Omental fat pad (tissue), 4 donors: ENCODE data around the gene GPBP1L1. TPM values are rescaled to one million over a fixed set of nuclear protein-coding genes. Genes with fewer than 3 reads are reported as not detected.
A peak's percentile ranks its signal among the peaks of the same experiment; 100 is the strongest.

ENCODE experiments used
- ATAC-seq: fragments of 150-250 bp; one replicate; pipeline ENCODE4 v1.9.1; 2016; ENCODE audit warnings: mild to moderate bottlenecking, moderate library complexity; ENCODE audit not compliant: low FRiP score
- DNase-seq: peaks from one replicate; pipeline ENCODE4 v3.0.0-alpha.2; 2019; ENCODE audit warnings: low spot score
- small RNA-seq: library from RNA; depleted of rRNA; stranded (forward); fragments of <200 nt; gene quantifications from one replicate; pipeline ENCODE3, GENCODE V24; 2016
- total RNA-seq, 4 donors: library from RNA; depleted of rRNA; stranded (reverse); fragments of >200 nt; gene quantifications; one replicate each; pipeline ENCODE4 v1.1.0, GENCODE V29; 2016
- TF ChIP-seq, protein P1 (sequence below), 3 donors: fragments of 450-650 bp; IDR thresholded peaks; one replicate each; pipeline ENCODE4 v1.5.1; 2016 to 2017; ENCODE audit warnings: antibody characterized with exemption in 3 of 3, mild to moderate bottlenecking in 3 of 3, moderate library complexity in 2 of 3

The GPBP1L1 gene
- total RNA-seq, 4 donors from 2014 or later, result 75.1 to 116 (median 105) TPM

GRCh38 chr1:45586769-45587168 is 99.6 kb downstream of the GPBP1L1 start:
- no peak for ATAC-seq
- TF ChIP-seq, protein P1, sequence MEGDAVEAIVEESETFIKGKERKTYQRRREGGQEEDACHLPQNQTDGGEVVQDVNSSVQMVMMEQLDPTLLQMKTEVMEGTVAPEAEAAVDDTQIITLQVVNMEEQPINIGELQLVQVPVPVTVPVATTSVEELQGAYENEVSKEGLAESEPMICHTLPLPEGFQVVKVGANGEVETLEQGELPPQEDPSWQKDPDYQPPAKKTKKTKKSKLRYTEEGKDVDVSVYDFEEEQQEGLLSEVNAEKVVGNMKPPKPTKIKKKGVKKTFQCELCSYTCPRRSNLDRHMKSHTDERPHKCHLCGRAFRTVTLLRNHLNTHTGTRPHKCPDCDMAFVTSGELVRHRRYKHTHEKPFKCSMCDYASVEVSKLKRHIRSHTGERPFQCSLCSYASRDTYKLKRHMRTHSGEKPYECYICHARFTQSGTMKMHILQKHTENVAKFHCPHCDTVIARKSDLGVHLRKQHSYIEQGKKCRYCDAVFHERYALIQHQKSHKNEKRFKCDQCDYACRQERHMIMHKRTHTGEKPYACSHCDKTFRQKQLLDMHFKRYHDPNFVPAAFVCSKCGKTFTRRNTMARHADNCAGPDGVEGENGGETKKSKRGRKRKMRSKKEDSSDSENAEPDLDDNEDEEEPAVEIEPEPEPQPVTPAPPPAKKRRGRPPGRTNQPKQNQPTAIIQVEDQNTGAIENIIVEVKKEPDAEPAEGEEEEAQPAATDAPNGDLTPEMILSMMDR (IDR thresholded peaks at IDR 0.05), result no peak
- DNase-seq, result no peak

- TF ChIP-seq, protein P1 (IDR thresholded peaks at IDR 0.05), result no peak
- DNase-seq (no peak), ATAC-seq (no peak)
These were observed 100.7 kb downstream of the GPBP1L1 start for GRCh38 chr1:45585496-45586075.

DNA sequence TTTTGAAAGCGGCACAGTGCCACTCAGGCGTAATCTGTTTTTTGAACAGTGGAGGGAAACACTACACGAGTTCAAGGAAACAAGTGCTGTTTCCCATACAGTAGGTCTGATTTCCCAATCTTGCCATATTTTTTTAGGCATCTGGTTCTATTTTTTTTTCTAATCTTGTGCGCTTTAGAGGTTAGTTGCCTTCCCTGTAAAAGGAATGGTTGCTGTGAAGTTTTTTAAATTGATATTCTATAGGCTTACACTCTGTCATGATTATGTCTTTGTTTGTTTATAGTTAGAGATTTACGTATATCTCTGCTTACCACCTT is 101.3 kb downstream of the GPBP1L1 start:
- TF ChIP-seq, protein P1 (IDR thresholded peaks at IDR 0.05), result no peak
- ATAC-seq (no peak), DNase-seq (no peak)

DNA sequence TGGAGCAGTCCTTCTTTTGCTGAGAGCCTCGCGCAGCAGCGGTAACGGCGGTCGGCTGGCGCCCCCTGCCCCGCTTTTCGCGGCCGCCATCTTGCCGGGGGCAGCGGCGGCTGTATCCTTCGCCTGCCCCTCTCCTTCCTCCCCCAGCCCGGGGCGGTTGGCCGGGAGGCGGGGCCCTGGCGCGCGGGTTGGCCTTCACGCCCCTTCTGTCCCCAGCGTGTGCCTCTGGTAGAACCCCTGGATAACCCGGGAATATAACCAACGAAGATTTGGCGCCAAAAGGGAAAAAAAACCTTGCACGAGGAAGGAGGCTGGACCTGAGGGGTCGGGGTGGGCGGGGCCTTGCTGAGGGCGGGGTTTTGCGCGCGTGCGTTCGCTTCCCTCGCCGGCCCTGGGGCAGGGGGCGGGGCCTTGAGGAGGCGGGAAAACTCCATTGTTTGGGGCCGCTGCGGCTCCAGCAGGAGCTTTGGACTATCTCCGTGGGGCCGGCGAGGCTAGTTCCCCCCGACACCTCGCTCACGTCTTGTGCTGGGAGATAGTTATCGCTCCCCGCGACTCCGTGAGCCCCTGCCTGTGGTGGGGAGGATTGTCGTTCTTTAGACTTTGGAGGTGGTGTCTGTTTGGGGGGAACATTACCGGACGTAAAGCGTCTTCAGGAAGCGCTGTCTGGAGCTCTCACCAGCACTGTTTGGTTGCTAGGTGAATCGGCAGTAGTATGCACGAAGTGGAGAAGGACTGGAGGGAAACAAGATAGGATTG is 101.8 kb downstream of the GPBP1L1 start:
- peak; percentile 74 for ATAC-seq
- TF ChIP-seq, protein P1 (IDR thresholded peaks at IDR 0.05), result peak in 1 of 3 donors; percentile 9
- peak; percentile 68 for DNase-seq

DNA sequence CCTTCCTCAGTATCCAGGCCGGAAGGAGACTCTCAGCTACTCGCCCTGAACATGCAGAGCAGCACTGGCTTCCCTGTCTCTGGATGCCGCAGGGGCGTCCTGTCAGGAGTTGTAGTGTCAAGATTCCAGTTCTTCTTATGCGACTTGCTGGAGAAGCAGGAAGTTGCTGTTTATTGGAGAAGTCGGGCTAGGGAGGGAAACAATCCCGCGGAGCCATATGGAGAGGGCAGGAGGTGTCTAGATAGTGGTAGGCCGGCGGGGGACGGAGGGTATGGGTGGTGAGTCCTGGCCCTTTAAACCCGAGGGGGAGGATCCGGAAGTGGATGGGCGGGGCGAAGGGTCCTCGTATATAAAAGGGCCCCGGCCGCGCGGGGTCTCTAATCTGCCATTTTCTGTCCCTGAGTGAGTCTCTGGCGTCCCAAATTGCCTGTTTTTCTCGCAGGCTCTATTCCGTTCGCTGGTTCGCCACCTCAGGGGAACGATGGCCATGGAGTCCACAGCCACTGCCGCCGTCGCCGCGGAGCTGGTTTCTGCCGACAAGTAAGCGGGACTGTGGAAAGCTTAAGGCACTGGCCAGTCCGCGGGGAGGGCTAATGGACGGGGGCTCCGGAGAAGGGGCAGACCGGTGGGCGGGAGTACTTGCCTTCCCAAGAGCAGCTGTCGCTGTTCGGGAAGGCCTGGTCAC is 102.5 kb downstream of the GPBP1L1 start, which contains the start of gene NASP:
Gene NASP, plus strand, starts transcription at position 376 of the 685 bp plus-strand sequence. Its CDS starts 106 bp downstream, at position 482.
- TF ChIP-seq, protein P1 (IDR thresholded peaks at IDR 0.05), result no peak
- ATAC-seq, result peak; percentile 80
- peak; percentile 91 for DNase-seq

GRCh38 chr1:45583264-45583665 is 103.1 kb downstream of the GPBP1L1 start:
- TF ChIP-seq, protein P1 (IDR thresholded peaks at IDR 0.05), result no peak
- ATAC-seq (peak; percentile 96), DNase-seq (peak; percentile 72)

Small RNAs within 50 kb of the gene (small RNA-seq; reads per million reads assigned to genes)
- not detected for gene AL355480.1
- not detected for gene AL355480.2
- not detected for gene AL355480.3
- gene AL355480.4, result not detected

Other genes with a start within 250 kb of the GPBP1L1 start
- 1 to 10 TPM; 1.4 to 4.3 (median 3.7) TPM for gene TESK2, start 195.4 kb downstream of the GPBP1L1 start, total RNA-seq
- gene CCDC163, start 186.5 kb downstream of the GPBP1L1 start, total RNA-seq, result 1 to 10 TPM in 1 of 4 donors, under 1 TPM in 3; 0.44 to 1.3 (median 0.67) TPM
- gene MMACHC, start 186.2 kb downstream of the GPBP1L1 start, total RNA-seq, result 1 to 10 TPM; 1.8 to 4.4 (median 3.2) TPM
- 100 to 1,000 TPM; 194 to 363 (median 269) TPM for gene PRDX1, start 164.6 kb downstream of the GPBP1L1 start, total RNA-seq
- 100 to 1,000 TPM in 1 of 4 donors, 10 to 100 TPM in 3; 76.6 to 114 (median 86.2) TPM for gene AKR1A1, start 135.7 kb downstream of the GPBP1L1 start, total RNA-seq
- 10 to 100 TPM; 48.0 to 96.5 (median 80.6) TPM for gene NASP, start 102.5 kb downstream of the GPBP1L1 start, total RNA-seq
- gene CCDC17, start 62.5 kb downstream of the GPBP1L1 start, total RNA-seq, result 1 to 10 TPM in 3 of 4 donors, under 1 TPM in 1; 0.84 to 8.4 (median 2.7) TPM
- 10 to 100 TPM; 14.3 to 22.3 (median 21.2) TPM for gene TMEM69, start 1.6 kb upstream of the GPBP1L1 start, total RNA-seq
- gene IPP, start 64.1 kb upstream of the GPBP1L1 start, total RNA-seq, result 10 to 100 TPM in 1 of 4 donors, 1 to 10 TPM in 3; 4.1 to 12.0 (median 7.7) TPM
- gene MAST2, start 117.1 kb upstream of the GPBP1L1 start, total RNA-seq, result 10 to 100 TPM; 12.0 to 22.0 (median 18.1) TPM